Trophoblast cell (in vitro differentiated cells and primary cell): ENCODE data around the gene EYA2.

ENCODE experiments used
- DNase-seq, 2 donors: peaks; one replicate each; pipeline ENCODE4 v3.0.0-alpha.2; 2016
- H2AFZ ChIP-seq: 2 replicates; pipeline ENCODE4 v1.6.1; 2013; ENCODE audit warnings: low read length, moderate library complexity, mild to moderate bottlenecking; ENCODE audit not compliant: insufficient read depth, poor library complexity
- H2AK5ac ChIP-seq: 2 replicates; pipeline ENCODE4 v1.6.1; 2013; ENCODE audit warnings: mild to moderate bottlenecking, low read length
- H2BK120ac ChIP-seq: 2 replicates; pipeline ENCODE4 v1.6.1; 2013; ENCODE audit warnings: low read length, mild to moderate bottlenecking, moderate library complexity; ENCODE audit not compliant: insufficient read depth, poor library complexity
- H2BK12ac ChIP-seq: 2 replicates; pipeline ENCODE4 v1.6.1; 2013; ENCODE audit warnings: mild to moderate bottlenecking, low read length, moderate library complexity
- H2BK5ac ChIP-seq: 2 replicates; pipeline ENCODE4 v1.6.1; 2013; ENCODE audit warnings: low read length, low read depth, moderate library complexity, mild to moderate bottlenecking; ENCODE audit not compliant: poor library complexity
- H3K14ac ChIP-seq: 2 replicates; pipeline ENCODE4 v1.6.1; 2013; ENCODE audit warnings: mild to moderate bottlenecking, low read length
- H3K18ac ChIP-seq: 2 replicates; pipeline ENCODE4 v1.6.1; 2013; ENCODE audit warnings: mild to moderate bottlenecking, low read length
- H3K23ac ChIP-seq: 2 replicates; pipeline ENCODE4 v1.6.1; 2013; ENCODE audit warnings: low read length
- H3K27ac ChIP-seq: 2 replicates; pipeline ENCODE4 v1.5.1; 2013; ENCODE audit warnings: low read depth, mild to moderate bottlenecking, inconsistent platforms, low read length, moderate library complexity
- H3K27me3 ChIP-seq: 2 replicates; pipeline ENCODE4 v1.6.1; 2013; ENCODE audit warnings: inconsistent platforms, mild to moderate bottlenecking, low read length, moderate library complexity; ENCODE audit not compliant: insufficient read depth
- H3K36me3 ChIP-seq, 2 experiments: 1 replicate in 1 of 2; 2 replicates in 1 of 2; pipeline ENCODE4 v1.6.1; 2013; ENCODE audit warnings: low read length in 2 of 2, mild to moderate bottlenecking in 2 of 2, moderate library complexity in 1 of 2; ENCODE audit not compliant: insufficient read depth in 2 of 2, control insufficient read depth in 1 of 2
- H3K4ac ChIP-seq: 2 replicates; pipeline ENCODE4 v1.6.1; 2013; ENCODE audit warnings: low read depth, mild to moderate bottlenecking, low read length, moderate library complexity
- H3K4me1 ChIP-seq, 2 experiments: 1 replicate in 1 of 2; 2 replicates in 1 of 2; pipeline ENCODE4 v1.6.1; 2013; ENCODE audit warnings: low read length in 2 of 2, mild to moderate bottlenecking in 2 of 2, moderate library complexity in 1 of 2; ENCODE audit not compliant: insufficient read depth in 2 of 2, control insufficient read depth in 1 of 2
- H3K4me2 ChIP-seq: 2 replicates; pipeline ENCODE4 v1.6.1; 2013; ENCODE audit warnings: inconsistent platforms, mild to moderate bottlenecking, low read length, moderate library complexity
- H3K4me3 ChIP-seq: 2 replicates; pipeline ENCODE4 v1.5.1; 2013; ENCODE audit warnings: mild to moderate bottlenecking, low read depth, low read length, inconsistent platforms
- H3K79me1 ChIP-seq: one replicate; pipeline ENCODE4 v1.6.1; 2013; ENCODE audit warnings: low read length
- H3K79me2 ChIP-seq: 2 replicates; pipeline ENCODE4 v1.6.1; 2013; ENCODE audit warnings: low read length, mild to moderate bottlenecking; ENCODE audit not compliant: control insufficient read depth, insufficient read depth, poor library complexity
- H3K9ac ChIP-seq: 2 replicates; pipeline ENCODE4 v1.6.1; 2013; ENCODE audit warnings: mild to moderate bottlenecking, low read length
- H3K9me3 ChIP-seq: 2 replicates; pipeline ENCODE4 v1.6.1; 2013; ENCODE audit warnings: low read depth, mild to moderate bottlenecking, control low read depth, inconsistent platforms, low read length; ENCODE audit not compliant: insufficient read depth
- H4K12ac ChIP-seq: 2 replicates; pipeline ENCODE4 v1.6.1; 2013; ENCODE audit warnings: low read depth, mild to moderate bottlenecking, low read length, moderate library complexity
- H4K8ac ChIP-seq: 2 replicates; pipeline ENCODE4 v1.6.1; 2013; ENCODE audit warnings: low read depth, mild to moderate bottlenecking, low read length, moderate library complexity
- H4K91ac ChIP-seq: one replicate; pipeline ENCODE4 v1.6.1; 2013; ENCODE audit warnings: low read depth, mild to moderate bottlenecking, low read length, moderate library complexity
- WGBS: extraction: QIAGEN DNeasy Blood & Tissue Kit; methylation state at CpG from one replicate; pipeline ENCODE4 v1.1.7; 2013; ENCODE audit warnings: missing lambda C conversion rate; ENCODE audit not compliant: insufficient read length, insufficient coverage; ENCODE audit errors: extremely low coverage; 5-methylcytosine and 5-hydroxymethylcytosine counted together

The EYA2 gene

DNA sequence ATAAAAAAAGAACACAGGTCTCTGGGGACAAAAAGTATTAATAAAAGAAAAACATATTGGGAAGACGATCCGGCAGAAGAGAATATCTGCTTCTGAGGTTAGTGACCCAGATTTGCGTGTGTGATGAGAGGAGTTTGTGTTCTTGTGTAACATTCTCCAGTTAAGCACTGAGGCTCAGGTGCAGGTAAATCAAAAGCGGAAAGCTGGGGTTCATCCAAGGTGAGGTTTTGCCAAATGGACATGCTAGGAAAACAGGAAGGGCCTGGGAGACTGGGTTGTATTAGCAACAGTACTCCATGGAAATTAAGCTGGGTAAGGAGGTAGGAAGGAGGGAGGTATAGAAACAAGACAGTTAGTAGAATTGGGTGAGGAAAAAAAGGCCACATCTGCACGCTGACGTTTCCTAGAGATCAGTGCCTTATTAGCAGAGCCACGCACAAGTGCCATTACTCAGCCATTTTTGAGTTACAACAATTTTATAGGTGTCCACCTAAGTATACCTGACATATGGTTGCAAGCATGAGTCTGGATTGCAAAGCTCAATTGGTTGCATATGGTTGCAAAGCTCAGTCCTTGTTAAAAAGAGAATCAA lies 322.3 kb downstream of the EYA2 start:
- Histone ChIP-seq H4K91ac (no peak overlapping the region), H2BK5ac (no peak overlapping the region), H4K8ac (no peak overlapping the region), H2BK12ac (no peak overlapping the region), H2AK5ac (no peak overlapping the region), H3K14ac (no peak overlapping the region), H3K79me2 (no peaks in the 10 kb centered on the region), H3K4ac (no peak overlapping the region), H2BK120ac (no peak overlapping the region), H3K4me2 (no peak overlapping the region), H3K9ac (no peak overlapping the region), H3K4me3 (no peak overlapping the region), H3K27me3 (no peaks in the 10 kb centered on the region), H3K79me1 (no peaks in the 10 kb centered on the region), H3K27ac (no peak overlapping the region), H2AFZ (no peak overlapping the region), H3K23ac (no peak overlapping the region), H3K36me3 (peaks cover 36 to 58% of the 10 kb centered on the region in 2 experiments), H3K4me1 (no peaks in the 10 kb centered on the region), H3K18ac (no peak overlapping the region), H3K9me3 (no peaks in the 10 kb centered on the region), H4K12ac (no peak overlapping the region)
- no CpG with 5 or more reads among the region's 7 CpGs for WGBS
- DNase-seq: no peak

GRCh38 chr20:47217482-47218446 lies 323.1 kb downstream of the EYA2 start:
- no peak for DNase-seq
- whole genome bisulfite sequencing: no CpG with 5 or more reads among the region's 12 CpGs
- no peak overlapping the region for H2BK12ac ChIP-seq

GRCh38 chr20:47220161-47220582 lies 325.5 kb downstream of the EYA2 start:
- Histone ChIP-seq H2BK5ac (no peak overlapping the region), H4K8ac (no peak overlapping the region), H3K14ac (no peak overlapping the region), H3K18ac (no peak overlapping the region), H2BK120ac (no peak overlapping the region), H4K91ac (no peak overlapping the region), H3K4ac (no peak overlapping the region), H2BK12ac (no peak overlapping the region), H3K79me2 (no peaks in the 10 kb centered on the region), H3K79me1 (no peaks in the 10 kb centered on the region), H3K23ac (no peak overlapping the region), H3K4me2 (no peak overlapping the region), H3K9me3 (no peaks in the 10 kb centered on the region), H3K27me3 (no peaks in the 10 kb centered on the region), H3K4me1 (no peaks in the 10 kb centered on the region), H3K4me3 (no peak overlapping the region), H4K12ac (no peak overlapping the region), H3K9ac (no peak overlapping the region), H3K36me3 (peaks cover 37 to 49% of the 10 kb centered on the region in 2 experiments), H2AK5ac (no peak overlapping the region), H3K27ac (no peak overlapping the region), H2AFZ (no peak overlapping the region)
- peak in 1 of 2 donors; percentile 55 for DNase-seq
- no CpG with 5 or more reads among the region's 8 CpGs for WGBS

More at GRCh38 chr20:47217482-47218446, 323.1 kb downstream of the EYA2 start:
- no peaks in the 10 kb centered on the region for H3K27me3 ChIP-seq
- no peak overlapping the region for H3K4ac ChIP-seq
- H3K18ac ChIP-seq: no peak overlapping the region
- H3K4me1 ChIP-seq: no peaks in the 10 kb centered on the region
- H2BK120ac ChIP-seq: no peak overlapping the region
- no peaks in the 10 kb centered on the region for H3K79me1 ChIP-seq
- no peak overlapping the region for H2AFZ ChIP-seq
- H3K23ac ChIP-seq: no peak overlapping the region
- H2AK5ac ChIP-seq: no peak overlapping the region
- peaks cover 33 to 50% of the 10 kb centered on the region in 2 experiments for H3K36me3 ChIP-seq
- H4K91ac ChIP-seq: no peak overlapping the region
- no peak overlapping the region for H2BK5ac ChIP-seq
- no peak overlapping the region for H4K12ac ChIP-seq
- H3K9ac ChIP-seq: no peak overlapping the region
- H3K27ac ChIP-seq: no peak overlapping the region
- H3K4me3 ChIP-seq: no peak overlapping the region
- H3K79me2 ChIP-seq: no peaks in the 10 kb centered on the region
- no peak overlapping the region for H3K4me2 ChIP-seq
- no peak overlapping the region for H4K8ac ChIP-seq
- no peak overlapping the region for H3K14ac ChIP-seq
- H3K9me3 ChIP-seq: no peaks in the 10 kb centered on the region

DNA sequence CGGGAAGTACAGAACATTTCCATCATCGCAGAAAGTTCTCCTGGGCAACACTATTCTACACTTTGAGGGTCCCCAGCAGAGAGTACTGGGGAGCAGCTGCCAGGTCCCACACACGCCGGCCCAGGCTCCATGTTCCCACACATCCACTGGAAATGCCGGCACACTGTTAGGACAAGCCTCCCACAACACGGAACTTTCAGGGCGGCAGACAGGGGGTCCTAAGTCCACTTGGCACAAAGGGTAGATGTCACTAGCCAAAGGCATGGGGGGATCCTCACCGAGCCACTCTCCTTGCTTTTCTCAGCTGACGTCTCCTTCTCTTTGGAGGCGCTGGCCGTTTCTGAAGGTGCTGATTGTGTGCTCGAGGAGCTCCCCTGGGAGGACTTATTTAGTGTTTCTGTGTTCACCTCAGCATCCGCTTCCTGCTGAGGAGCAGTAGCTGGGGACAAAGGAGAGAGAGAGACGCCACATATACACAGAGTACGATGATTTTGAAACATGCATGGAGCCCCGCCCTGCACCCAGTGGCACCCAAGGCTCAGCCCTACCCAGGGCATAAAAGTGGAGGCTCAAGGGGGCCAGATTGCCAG lies 326.5 kb downstream of the EYA2 start:
- Histone ChIP-seq H3K79me2 (no peaks in the 10 kb centered on the region), H4K91ac (no peak overlapping the region), H3K27ac (no peak overlapping the region), H4K12ac (no peak overlapping the region), H3K4me2 (no peak overlapping the region), H3K4ac (no peak overlapping the region), H4K8ac (no peak overlapping the region), H2BK120ac (no peak overlapping the region), H2BK5ac (no peak overlapping the region), H3K4me3 (no peak overlapping the region), H3K79me1 (no peaks in the 10 kb centered on the region), H3K9me3 (no peaks in the 10 kb centered on the region), H3K4me1 (no peaks in the 10 kb centered on the region), H3K9ac (no peak overlapping the region), H2AK5ac (no peak overlapping the region), H3K27me3 (no peaks in the 10 kb centered on the region), H2AFZ (no peak overlapping the region), H3K18ac (no peak overlapping the region), H2BK12ac (no peak overlapping the region), H3K14ac (no peak overlapping the region), H3K36me3 (peaks cover 35 to 46% of the 10 kb centered on the region in 2 experiments), H3K23ac (no peak overlapping the region)
- DNase-seq: no peak
- WGBS: no CpG with 5 or more reads among the region's 16 CpGs
